Panc1 (cell line): ENCODE results near the gene CLEC16A. TPM values are rescaled to one million over a fixed set of nuclear protein-coding genes. Genes with fewer than 3 reads are reported as not detected.

Experiments
- ATAC-seq: fragments of 200-7000 bp; cut with Tn5 transposase; 2 replicates; pipeline ENCODE4 v1.9.1; 2020; ENCODE audit warnings: mild to moderate bottlenecking, moderate library complexity
- BruUV-seq: library from RNA; stranded (reverse); fragments of 400-500 nt; replicated peaks from 2 replicates; lab custom pipeline; 2021; lab: Mats Ljungman, UMichigan
- CTCF ChIA-PET: fragments of 300-600 bp; sonication (Branson Sonifier 250); formaldehyde crosslinking; loops from one replicate; lab custom pipeline; 2022; ENCODE audit warnings: antibody characterized with exemption; lab: Charles Lee
- POLR2A ChIA-PET: fragments of 300-600 bp; sonication (Branson Sonifier 250); formaldehyde crosslinking; loops from one replicate; lab custom pipeline; 2022; ENCODE audit warnings: antibody characterized with exemption; lab: Charles Lee
- DNase-seq: peaks from one replicate; pipeline ENCODE4 v3.0.0-alpha.2; 2010; ENCODE audit warnings: low read depth, low spot score
- H3K27ac ChIP-seq: 2 replicates; pipeline ENCODE4 v1.5.1; 2011; ENCODE audit warnings: mild to moderate bottlenecking, low read length, inconsistent platforms
- H3K27me3 ChIP-seq: fragments of 200-500 bp; sonication (Bioruptor generic); 2 replicates; pipeline ENCODE4 v1.6.0; 2014; ENCODE audit warnings: low read length, inconsistent platforms; ENCODE audit not compliant: control insufficient read depth, insufficient read depth
- H3K36me3 ChIP-seq: fragments of 200-500 bp; sonication (Bioruptor generic); 2 replicates; pipeline ENCODE4 v1.5.1; 2014; ENCODE audit warnings: inconsistent platforms, mild to moderate bottlenecking, low read length, moderate library complexity; ENCODE audit not compliant: control insufficient read depth, insufficient read depth
- H3K4me1 ChIP-seq: 2 replicates; pipeline ENCODE4 v1.5.1; 2011; ENCODE audit warnings: inconsistent platforms, mild to moderate bottlenecking, low read length, moderate library complexity; ENCODE audit not compliant: control insufficient read depth, insufficient read depth
- H3K4me3 ChIP-seq, 2 experiments: 2 replicates each; pipeline ENCODE4 v1.5.1; 2011 to 2012; ENCODE audit warnings: low read depth in 2 of 2, low read length in 2 of 2, mild to moderate bottlenecking in 2 of 2, inconsistent platforms in 1 of 2, moderate library complexity in 1 of 2
- H3K9me3 ChIP-seq: fragments of 200-500 bp; sonication (Bioruptor generic); 2 replicates; pipeline ENCODE4 v1.5.1; 2014; ENCODE audit warnings: low read depth, mild to moderate bottlenecking, inconsistent platforms, low read length, moderate library complexity; ENCODE audit not compliant: control insufficient read depth, insufficient read depth
- POLR2AphosphoS5 ChIP-seq: IDR thresholded peaks from 2 replicates; pipeline ENCODE4 v1.6.1; 2012; ENCODE audit warnings: mild to moderate bottlenecking, low read depth, low read length, moderate library complexity
- SIN3A ChIP-seq: IDR thresholded peaks from 2 replicates; pipeline ENCODE4 v1.6.1; 2012; ENCODE audit warnings: low read depth, mild to moderate bottlenecking, low read length, moderate library complexity, borderline replicate concordance; ENCODE audit not compliant: insufficient read depth
- TCF7L2 ChIP-seq: IDR thresholded peaks from 2 replicates; pipeline ENCODE4 v1.6.1; 2011; ENCODE audit warnings: mild to moderate bottlenecking, low read depth, low read length, inconsistent platforms
- in situ Hi-C: cut with HindIII; loops from 2 replicates; pipeline ENCODE4 v1.10.0; 2016; ENCODE audit warnings: low sequenced_read_pairs, low pct_unique_long_range_greater_than_20kb
- intact Hi-C: fragments of 100-400 bp; cut with micrococcal nuclease; formaldehyde crosslinking; loops from one replicate; pipeline ENCODE4 v1.10.0; 2022; ENCODE audit not compliant: unreplicated experiment
- total RNA-seq: library from RNA; stranded (reverse); gene quantifications from one replicate; pipeline ENCODE4 v1.2.1, GENCODE V29; 2021; ENCODE audit not compliant: unreplicated experiment
- TF ChIP-seq, protein P1 (sequence below): fragments of 450-650 bp; IDR thresholded peaks from 2 replicates; pipeline ENCODE4 v1.5.1; 2017; ENCODE audit warnings: mild to moderate bottlenecking
- TF ChIP-seq, protein P2 (sequence below), 2 experiments: IDR thresholded peaks; 2 replicates each; pipeline ENCODE4 v1.6.1; 2011 to 2012; ENCODE audit warnings: low read depth in 2 of 2, control low read depth in 1 of 2, low read length in 1 of 2, mild to moderate bottlenecking in 1 of 2, moderate library complexity in 1 of 2; ENCODE audit not compliant: insufficient read depth in 1 of 2

Gene CLEC16A
- total RNA-seq, 1 experiment from 2014 or later = 21.0 TPM

DNA sequence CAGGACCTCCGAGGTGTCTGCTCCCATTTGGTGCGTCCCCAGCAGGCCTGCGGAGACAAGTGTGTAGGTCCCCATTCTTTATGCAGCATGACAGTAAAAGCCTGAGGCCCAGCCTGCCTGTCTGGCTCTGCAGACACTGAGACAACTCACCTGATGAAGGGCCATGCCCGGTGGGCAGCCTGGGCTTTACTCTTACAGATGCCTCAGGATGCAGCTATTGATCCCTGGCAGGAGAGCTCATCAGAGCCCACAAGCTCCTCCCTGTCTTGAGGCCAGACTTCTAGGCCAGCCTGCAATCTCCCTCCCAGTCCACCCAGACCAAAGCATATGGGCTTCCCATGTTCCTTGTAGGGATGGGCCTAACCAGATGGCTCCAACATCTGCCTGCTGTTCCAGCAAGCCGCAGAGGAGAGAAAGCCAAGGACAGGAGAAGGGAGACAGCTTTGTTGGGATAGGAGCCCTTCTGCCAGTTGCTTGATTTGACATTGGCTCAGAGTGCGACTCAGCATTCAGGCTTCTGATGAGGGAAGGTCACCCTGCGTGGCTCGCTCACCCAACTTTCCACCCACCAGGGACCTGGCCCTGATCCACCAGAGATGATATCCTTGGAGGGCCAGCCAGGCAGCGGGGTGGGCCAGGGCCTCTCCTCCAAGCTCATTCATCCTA is 224.2 kb downstream of the CLEC16A start:
- ATAC-seq = no peak
- POLR2A ChIA-PET = no interaction called here
- CTCF ChIA-PET = no interaction called here

DNA sequence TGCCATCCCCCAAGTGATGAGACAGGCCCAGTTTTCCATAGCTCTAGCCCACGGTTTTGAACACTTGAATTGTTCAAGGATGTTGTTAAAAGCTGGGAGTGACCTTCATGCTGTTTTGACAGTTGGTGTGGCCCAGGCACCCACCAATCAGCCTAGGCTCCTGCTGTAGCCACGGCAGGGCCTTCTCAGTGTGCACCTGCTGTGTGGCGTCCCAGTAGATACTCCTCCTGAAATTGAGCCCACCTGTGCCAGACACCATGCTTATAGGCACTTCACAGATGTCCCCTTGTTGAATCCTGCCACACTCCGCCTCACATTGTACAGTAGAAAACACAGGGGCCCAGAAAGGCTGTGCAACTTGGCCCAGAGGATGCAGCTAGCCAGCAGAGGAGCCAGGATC is 225.3 kb downstream of the CLEC16A start:
- TF ChIP-seq SIN3A (no peak), TCF7L2 (no peak), POLR2AphosphoS5 (no peak)
- TF ChIP-seq, protein P1, sequence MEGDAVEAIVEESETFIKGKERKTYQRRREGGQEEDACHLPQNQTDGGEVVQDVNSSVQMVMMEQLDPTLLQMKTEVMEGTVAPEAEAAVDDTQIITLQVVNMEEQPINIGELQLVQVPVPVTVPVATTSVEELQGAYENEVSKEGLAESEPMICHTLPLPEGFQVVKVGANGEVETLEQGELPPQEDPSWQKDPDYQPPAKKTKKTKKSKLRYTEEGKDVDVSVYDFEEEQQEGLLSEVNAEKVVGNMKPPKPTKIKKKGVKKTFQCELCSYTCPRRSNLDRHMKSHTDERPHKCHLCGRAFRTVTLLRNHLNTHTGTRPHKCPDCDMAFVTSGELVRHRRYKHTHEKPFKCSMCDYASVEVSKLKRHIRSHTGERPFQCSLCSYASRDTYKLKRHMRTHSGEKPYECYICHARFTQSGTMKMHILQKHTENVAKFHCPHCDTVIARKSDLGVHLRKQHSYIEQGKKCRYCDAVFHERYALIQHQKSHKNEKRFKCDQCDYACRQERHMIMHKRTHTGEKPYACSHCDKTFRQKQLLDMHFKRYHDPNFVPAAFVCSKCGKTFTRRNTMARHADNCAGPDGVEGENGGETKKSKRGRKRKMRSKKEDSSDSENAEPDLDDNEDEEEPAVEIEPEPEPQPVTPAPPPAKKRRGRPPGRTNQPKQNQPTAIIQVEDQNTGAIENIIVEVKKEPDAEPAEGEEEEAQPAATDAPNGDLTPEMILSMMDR = no peak
- TF ChIP-seq, protein P2, sequence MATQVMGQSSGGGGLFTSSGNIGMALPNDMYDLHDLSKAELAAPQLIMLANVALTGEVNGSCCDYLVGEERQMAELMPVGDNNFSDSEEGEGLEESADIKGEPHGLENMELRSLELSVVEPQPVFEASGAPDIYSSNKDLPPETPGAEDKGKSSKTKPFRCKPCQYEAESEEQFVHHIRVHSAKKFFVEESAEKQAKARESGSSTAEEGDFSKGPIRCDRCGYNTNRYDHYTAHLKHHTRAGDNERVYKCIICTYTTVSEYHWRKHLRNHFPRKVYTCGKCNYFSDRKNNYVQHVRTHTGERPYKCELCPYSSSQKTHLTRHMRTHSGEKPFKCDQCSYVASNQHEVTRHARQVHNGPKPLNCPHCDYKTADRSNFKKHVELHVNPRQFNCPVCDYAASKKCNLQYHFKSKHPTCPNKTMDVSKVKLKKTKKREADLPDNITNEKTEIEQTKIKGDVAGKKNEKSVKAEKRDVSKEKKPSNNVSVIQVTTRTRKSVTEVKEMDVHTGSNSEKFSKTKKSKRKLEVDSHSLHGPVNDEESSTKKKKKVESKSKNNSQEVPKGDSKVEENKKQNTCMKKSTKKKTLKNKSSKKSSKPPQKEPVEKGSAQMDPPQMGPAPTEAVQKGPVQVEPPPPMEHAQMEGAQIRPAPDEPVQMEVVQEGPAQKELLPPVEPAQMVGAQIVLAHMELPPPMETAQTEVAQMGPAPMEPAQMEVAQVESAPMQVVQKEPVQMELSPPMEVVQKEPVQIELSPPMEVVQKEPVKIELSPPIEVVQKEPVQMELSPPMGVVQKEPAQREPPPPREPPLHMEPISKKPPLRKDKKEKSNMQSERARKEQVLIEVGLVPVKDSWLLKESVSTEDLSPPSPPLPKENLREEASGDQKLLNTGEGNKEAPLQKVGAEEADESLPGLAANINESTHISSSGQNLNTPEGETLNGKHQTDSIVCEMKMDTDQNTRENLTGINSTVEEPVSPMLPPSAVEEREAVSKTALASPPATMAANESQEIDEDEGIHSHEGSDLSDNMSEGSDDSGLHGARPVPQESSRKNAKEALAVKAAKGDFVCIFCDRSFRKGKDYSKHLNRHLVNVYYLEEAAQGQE (IDR thresholded peaks at IDR 0.05; ENCODE audit: insufficient read depth in 1 of 2, low read depth in 2 of 2, low read length in 1 of 2) = no peak
- H3K4me3 ChIP-seq = no peak overlapping the region
- peaks cover 21% of the 10 kb centered on the region for H3K4me1 ChIP-seq
- no peaks in the 10 kb centered on the region for H3K27me3 ChIP-seq
- H3K36me3 ChIP-seq = no peaks in the 10 kb centered on the region
- no peak for ATAC-seq
- intact Hi-C loops = no loop called here
- no peaks in the 10 kb centered on the region for H3K9me3 ChIP-seq
- ChIA-PET CTCF (interaction anchor here (0.6 kb wide), 1 partner anchor 32 kb away, joined by 7 read pairs; no protein-coding TSS in a partner anchor), POLR2A (no interaction called here)
- in situ Hi-C loops = no loop called here
- H3K27ac ChIP-seq = no peak overlapping the region
- no peak for DNase-seq
- no TSS peak for BruUV-seq

More for the DNA sequence above, 224.2 kb downstream of the CLEC16A start:
- in situ Hi-C loops = no loop called here
- no peak overlapping the region for H3K4me3 ChIP-seq
- no peaks in the 10 kb centered on the region for H3K27me3 ChIP-seq
- H3K4me1 ChIP-seq = peaks cover 21% of the 10 kb centered on the region
- no peak overlapping the region for H3K27ac ChIP-seq
- TF ChIP-seq POLR2AphosphoS5 = no peak
- TF ChIP-seq, protein P1 = no peak
- TF ChIP-seq SIN3A = no peak
- TF ChIP-seq, protein P2 (IDR thresholded peaks at IDR 0.05; ENCODE audit: insufficient read depth in 1 of 2, low read depth in 2 of 2, low read length in 1 of 2) = no peak
- TF ChIP-seq TCF7L2 = no peak
- no TSS peak for BruUV-seq
- H3K9me3 ChIP-seq = no peaks in the 10 kb centered on the region
- no peak for DNase-seq
- intact Hi-C loops = no loop called here
- H3K36me3 ChIP-seq = no peaks in the 10 kb centered on the region
